H54 (cell line): ENCODE measurements around the gene VWF.

ENCODE experiments used
- DNase-seq: peaks from one replicate; pipeline ENCODE4 v3.0.0; 2011; ENCODE audit warnings: low spot score, mixed read lengths; ENCODE audit not compliant: insufficient read length
- FAIRE-seq: peaks from 3 replicates; lab custom pipeline; 2011; peaks lifted over from hg19 to GRCh38; lab: Jason Lieb, UNC
- POLR2A ChIP-seq: IDR thresholded peaks from 2 replicates; pipeline ENCODE4 v1.6.1; 2011; ENCODE audit warnings: low read depth, mild to moderate bottlenecking, low read length

VWF gene

DNA sequence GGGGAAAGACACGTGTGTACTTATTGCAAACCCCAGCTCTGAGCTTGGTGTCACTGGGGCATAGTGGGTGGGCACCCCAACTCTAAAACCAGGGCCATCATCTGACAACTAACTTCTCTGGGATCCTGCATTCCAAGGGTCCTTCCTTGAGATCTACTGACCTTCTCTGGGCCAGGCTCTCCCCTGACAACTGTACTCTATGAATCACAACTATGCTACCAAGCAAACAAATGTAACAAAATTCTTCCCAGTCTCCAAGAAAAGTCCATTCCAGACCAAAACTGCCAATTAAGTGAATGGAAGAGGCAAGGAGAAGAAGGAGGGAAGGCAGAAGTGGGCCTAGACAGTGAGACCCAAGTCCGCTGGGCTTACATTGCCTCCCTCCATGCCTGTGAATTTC, 38.2 kb downstream of the VWF start:
- no peak for FAIRE-seq

DNA sequence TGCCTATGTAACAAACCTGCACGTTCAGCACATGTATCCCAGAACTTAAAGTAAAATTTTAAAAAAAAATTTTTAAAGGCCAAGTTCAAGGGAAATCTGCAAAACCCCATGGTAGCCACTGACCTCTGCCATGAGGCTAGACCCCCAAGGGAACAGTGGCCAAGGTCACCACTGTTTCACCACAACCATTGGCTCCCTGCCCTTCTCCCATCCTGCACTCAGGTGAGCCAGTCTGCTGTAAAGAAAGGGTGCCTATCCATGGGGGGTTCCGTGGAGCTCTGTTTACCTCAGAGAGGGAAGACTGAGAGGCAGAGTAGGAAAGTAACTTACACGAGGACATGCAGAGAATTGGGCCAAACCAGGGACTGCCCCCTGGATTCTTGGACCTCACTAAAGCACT, 38.6 kb downstream of the VWF start:
- FAIRE-seq: no peak

More for the DNA sequence above, 38.2 kb downstream of the VWF start:
- no peak for TF ChIP-seq POLR2A
- no peak for DNase-seq

DNA sequence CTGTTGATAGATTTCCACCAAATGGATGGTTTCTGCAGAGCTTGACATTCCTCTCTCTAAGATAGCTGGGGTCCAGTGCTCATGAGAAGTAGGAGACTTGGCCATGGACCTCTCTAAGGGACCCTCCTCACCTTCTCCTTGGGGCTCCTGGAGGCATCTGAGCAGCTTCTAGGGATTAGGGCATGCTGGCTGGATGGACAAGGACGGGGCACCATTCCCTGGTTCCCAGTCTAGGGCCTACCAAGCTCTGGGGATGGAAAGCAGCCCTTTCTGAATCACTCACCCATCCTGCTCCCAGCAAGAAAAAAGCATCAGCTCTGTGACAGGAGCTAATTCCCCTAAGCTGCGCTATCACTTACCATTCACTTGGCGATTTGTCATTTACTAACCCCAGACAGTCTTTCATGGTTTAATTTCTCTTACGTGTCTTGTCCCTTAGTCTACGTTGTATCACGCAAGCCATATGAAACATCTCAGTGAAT, 39.5 kb downstream of the VWF start:
- TF ChIP-seq POLR2A: no peak
- no peak for DNase-seq
- no peak for FAIRE-seq

More for the DNA sequence above, 38.6 kb downstream of the VWF start:
- DNase-seq: no peak
- TF ChIP-seq POLR2A: no peak

DNA sequence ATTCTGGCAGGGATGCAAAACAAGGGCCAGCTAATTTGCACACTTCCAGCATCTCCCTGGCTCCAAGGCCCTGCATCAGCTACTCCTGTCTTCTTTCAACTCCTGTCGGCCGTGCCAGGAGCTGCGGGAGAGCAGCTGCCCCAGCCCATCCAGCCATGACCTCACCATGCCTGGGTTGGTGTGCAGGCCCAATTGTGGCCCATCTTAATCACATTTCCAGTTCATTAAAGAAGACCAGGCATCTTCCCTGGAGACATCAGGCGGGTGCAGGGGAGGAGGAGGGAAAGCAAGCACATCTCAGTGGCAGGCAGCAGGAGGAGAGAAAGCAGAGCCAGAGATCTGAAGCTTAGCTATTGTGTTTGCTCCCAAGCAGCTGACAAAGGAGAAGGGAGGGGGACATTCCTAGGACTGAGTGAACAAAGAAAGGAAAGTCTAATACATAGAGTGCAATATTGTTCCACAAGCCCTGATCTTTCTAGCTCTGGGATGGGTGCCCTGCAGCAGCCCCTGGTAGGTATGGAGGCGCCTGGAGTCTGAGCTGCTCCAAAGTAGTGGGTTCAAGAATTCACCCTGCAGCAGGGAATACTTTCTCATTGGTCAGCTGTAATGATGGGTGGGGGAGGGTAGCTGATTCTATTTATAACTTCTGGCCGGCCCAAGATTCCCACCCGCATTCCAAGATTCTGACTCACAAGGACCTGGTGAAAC, 40.1 kb downstream of the VWF start:
- no peak for TF ChIP-seq POLR2A
- DNase-seq (peak; percentile 46), FAIRE-seq (no peak)

DNA sequence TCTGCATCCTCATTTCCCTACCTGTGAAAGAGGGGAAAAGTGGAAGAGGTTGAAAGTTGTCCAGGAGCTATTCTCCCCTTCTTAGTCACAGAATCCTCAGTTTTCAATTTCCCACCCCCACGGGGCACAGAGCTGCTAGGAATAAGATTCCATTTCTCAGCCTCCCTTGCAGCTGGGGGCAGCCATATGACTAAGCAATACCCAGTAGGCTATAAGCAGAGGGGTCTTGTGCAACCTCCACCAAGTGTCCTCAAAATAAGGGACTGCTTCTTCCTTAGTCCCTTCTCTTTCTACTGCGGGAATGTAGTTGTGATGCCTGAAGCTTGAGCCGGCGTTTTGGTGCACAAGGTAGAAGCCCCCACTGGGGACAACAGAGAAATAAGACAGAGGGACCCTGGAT, 40.9 kb downstream of the VWF start:
- no peak for TF ChIP-seq POLR2A
- DNase-seq (no peak), FAIRE-seq (no peak)

DNA sequence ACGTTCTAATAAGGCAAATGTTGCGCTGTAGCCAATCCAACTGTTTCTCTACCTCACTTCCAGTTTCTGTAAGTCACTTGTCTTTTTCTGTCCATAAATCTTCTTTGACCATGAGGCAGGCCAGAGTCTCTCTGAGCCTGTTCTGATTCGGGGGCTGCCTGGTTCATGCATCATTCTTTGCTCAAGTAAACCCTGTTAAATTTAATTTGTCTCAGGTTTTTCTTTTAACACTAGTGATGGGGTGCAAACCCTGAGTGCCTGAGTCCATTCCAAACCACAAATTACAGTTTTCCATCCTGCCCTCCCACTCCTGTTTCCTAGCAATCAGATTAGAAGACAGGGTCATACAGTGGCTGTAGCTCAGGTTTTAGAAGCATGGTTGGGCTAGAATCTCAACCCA, 41.9 kb downstream of the VWF start:
- FAIRE-seq (no peak), DNase-seq (no peak)
- no peak for TF ChIP-seq POLR2A

DNA sequence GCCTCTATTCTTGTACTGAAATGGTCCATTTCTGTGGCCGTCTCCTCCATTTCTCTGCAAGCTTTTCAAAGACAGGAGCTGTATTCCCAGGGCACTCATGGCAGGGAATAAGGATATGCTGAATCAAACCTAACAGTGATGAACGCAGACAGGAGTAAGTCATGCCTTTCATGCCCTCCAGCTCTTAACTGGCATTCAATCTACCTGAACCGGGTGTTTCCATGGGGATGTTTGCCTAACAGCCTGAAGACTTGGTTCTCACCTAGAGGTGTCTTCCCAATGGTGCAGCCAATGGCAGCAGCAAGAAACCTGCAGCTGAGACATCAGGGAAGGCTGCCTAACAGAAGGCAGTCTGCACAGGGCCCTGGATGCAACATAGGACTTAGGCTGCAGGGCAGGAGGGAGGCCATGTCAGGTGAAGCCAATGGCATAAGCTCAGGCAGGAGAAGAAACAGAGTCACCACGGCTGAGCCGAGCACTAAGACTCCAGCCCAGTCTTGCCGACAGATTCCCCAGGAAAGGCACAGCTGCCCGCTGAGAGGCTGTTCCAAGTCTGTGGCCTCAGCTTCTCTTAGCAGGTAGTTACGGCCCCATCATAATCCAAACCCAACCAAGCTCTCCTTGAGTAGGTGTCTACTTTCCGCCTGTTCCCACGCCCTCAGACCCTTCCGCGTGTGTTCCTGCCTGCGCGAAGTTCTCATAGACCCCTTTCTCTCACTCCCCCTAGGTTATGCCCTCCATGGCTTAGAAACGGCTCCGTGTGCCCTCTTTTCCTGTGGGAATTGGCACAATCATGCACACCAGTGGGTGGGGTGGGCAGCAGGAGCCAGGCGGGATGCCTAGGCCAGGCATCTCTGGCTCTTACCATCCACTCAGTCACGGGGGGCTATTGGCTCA, 44.1 kb downstream of the VWF start:
- TF ChIP-seq POLR2A: no peak
- no peak for FAIRE-seq

DNA sequence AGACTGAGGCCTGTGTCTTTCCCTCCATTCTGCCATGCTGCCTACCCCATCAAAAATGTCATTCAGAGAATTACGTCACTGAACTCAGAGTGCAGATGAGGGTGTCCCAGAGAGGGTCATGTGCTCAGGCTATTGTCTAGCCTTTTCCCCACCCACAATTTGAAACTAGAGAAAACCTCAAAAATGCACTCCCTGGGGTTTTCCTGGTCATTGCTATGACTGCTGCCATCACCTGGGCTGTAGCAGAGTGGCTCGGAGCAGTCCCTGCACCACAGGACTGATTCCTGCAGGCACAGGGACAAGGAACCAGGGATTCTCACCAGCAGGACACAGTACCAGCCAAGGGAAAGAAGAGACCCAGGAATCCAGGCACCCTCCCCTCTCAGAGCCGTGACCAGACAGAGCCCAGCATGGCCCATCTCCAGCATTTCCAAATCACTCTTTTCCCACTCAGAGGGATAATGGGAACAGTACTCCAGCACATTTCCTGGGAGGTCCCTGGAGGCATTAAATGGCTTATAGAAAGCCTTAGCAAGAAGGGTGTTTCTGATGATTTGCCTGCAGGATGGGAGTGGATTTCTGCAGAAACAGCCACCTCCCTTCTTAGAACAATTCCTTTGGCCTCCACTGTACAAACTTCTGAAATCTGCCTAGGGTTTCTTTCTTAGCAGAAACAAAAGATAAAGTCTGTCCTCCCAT, 45.9 kb downstream of the VWF start:
- TF ChIP-seq POLR2A: no peak
- FAIRE-seq: no peak
- DNase-seq: no peak

More for the DNA sequence above, 44.1 kb downstream of the VWF start:
- no peak for DNase-seq

DNA sequence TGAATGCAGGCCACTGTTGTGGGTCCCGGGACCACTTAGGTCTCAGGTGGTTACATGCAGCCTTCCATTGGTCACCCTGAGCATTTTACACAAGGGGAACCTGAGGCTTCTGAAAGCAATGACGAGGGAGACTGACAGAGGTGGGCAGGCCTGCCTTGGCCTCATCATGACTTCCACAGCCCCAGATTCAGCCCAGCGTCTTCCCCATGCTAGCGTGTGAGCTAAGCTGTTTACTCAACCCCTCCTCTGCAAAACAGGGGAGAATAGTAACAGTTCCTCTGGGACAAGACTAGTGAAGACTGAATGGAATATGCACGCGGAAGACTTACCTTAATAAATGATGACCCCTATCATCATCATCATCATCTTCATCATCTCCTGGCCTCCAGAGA, 46.8 kb downstream of the VWF start:
- TF ChIP-seq POLR2A: no peak
- DNase-seq: no peak
- FAIRE-seq: no peak

DNA sequence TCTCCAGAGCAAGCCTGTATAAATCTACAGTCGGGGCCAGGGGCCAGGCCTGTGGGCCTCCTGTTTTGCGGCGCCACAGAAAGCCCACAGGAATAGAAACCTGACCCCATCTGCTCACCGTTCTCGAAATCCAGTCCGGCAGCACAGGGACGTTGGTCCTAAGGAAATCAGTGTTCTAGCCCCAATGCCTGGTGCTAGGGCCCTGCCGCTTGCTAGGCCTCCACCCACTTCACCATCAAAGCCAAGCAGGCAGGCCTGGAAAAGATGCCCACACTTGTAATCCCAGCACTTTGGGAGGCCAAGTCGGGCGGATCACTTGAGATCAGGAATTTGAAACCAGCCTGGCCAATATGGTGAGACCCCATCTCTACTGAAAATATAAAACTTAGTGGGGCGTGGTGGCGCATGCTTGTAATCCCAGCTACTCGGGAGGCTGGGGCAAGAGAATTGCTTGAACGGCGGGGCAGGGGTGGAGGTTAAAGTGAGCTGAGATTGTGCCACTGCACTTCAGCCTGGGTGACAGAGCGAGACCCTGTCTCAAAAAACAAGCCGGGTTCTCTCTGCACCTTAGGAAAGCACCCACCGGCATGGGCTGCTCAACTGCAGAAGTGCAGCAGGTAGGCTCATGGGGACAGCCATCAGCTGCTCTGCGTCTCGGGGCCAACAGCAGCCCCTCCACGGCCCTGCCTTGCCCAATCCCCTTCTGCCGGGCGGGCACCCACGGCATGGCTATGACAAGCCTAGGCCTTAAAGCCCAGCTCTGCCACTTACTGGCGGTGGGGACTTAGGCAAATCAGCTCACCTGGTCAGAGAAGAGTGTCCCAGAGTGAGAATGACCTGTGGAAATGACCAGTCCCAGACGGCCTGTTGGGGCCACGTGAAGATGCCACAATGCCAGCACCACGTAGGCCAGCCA, 47.4 kb downstream of the VWF start:
- DNase-seq (no peak), FAIRE-seq (no peak)
- TF ChIP-seq POLR2A: no peak

DNA sequence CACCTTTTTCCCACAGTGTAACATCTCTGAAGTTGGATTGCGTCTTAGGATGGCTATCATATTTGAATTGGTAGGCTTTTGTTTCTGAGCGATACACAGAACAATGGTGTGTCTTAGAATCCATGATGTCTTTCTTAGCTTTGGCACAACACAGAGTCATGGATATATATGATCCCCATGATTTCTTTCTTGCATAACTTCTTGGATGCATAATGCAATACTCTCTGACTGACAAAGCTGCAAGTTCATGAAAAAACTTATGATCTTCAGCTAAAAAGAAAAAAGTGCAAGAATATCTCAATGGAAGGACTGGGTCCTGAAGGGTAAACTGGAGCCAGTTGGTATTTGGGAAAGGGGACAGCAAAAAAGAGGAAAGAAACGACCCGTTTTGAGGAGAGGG, 48.1 kb downstream of the VWF start:
- no peak for TF ChIP-seq POLR2A
- DNase-seq (no peak), FAIRE-seq (no peak)

DNA sequence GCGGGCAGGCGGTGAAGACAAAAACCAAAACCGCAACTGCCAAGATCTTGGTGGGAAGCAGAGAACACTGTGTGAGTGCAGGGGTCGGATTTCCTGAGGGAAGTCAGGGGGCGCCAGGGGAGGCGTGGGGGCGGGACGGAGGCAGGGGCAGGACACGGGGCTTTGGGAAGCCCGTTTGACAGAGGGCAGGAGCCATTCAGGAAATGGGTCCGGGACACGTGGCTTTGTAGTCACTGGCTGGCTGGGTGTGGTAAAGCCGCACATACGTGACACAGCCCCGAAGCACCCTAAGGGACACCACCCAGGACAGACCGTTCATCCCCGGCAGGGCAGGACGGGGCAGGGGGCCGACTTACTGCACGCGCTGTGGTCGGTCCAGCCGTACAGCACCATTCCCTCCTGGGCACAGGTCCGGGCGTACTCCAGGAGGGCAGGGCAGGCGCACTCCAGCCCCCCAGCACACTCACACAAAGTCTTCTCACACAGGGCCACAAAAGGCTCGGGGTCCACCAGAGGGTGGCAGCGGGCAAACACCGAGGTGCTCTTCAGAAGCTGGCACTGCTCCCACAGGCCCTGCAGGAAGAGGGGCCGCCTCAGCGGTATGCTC, 49.4 kb downstream of the VWF start:
- 0 out of 2 replicates have a peak, but pooled peaks have one; percentile 17 for TF ChIP-seq POLR2A
- no peak for FAIRE-seq
- no peak for DNase-seq
